H1 (cell line): ENCODE measurements around the gene CEACAM16. TPM values are rescaled to one million over a fixed set of nuclear protein-coding genes. Genes with fewer than 3 reads are reported as not detected.

Experiments
- GABPA ChIP-seq: IDR thresholded peaks from 2 replicates; pipeline ENCODE4 v1.6.1; 2011; ENCODE audit warnings: mild to moderate bottlenecking, low read length, moderate library complexity, borderline replicate concordance; ENCODE audit not compliant: insufficient read depth
- JUND ChIP-seq: IDR thresholded peaks from 2 replicates; pipeline ENCODE4 v1.6.1; 2011; ENCODE audit warnings: mild to moderate bottlenecking, improper control_type of control experiment, low read length
- SP1 ChIP-seq: IDR thresholded peaks from 2 replicates; pipeline ENCODE4 v1.6.1; 2011; ENCODE audit warnings: low read depth, low read length
- polyA plus RNA-seq, 7 experiments: library from polyadenylated mRNA; depleted of rRNA in 3 of 7; stranded (reverse) in 5 of 7; unstranded in 2 of 7; fragments of >200 nt in 5 of 7; fragments of 200-250 nt in 2 of 7; gene quantifications; 1 replicate in 5 of 7; 2 replicates in 1 of 7; 4 replicates in 1 of 7; pipeline versions ENCODE4 v1.2.1 to v1.2.3, GENCODE V29; 2011 to 2013; ENCODE audit warnings: missing spikeins in 2 of 7, mixed read lengths in 2 of 7
- total RNA-seq: library from RNA; stranded (reverse); fragmentation: NEBNext Ultra II Directional; extraction: Animal tissue kit (Norgen Biotek cat#: 25700); gene quantifications from 2 replicates; pipeline ENCODE4 v1.2.1, GENCODE V29; 2021

CEACAM16 gene
- total and polyA plus RNA-seq, 2 of the 8 experiments (the other 6 are each of a cell fraction or from before 2014, with no cell fraction given) = not detected

- TF ChIP-seq GABPA (no peak), SP1 (no peak), JUND (no peak)
These were observed 38.5 kb downstream of the CEACAM16 start (continued) for GRCh38 chr19:44737238-44738071.
